DOHH2 (cell line): ENCODE results near the gene TRAK2.

Experiments used
- EZH2phosphoT487 ChIP-seq: fragments of 200-600 bp; sonication (generic); IDR thresholded peaks from 2 replicates; pipeline ENCODE4 v1.6.1; 2017; ENCODE audit warnings: borderline replicate concordance, mild to moderate bottlenecking, antibody characterized with exemption, low read length, moderate library complexity, mixed read lengths
- TF ChIP-seq, protein P1 (sequence below): fragments of 200-600 bp; sonication (generic); IDR thresholded peaks from one replicate; pipeline ENCODE4 v1.5.1; 2014; ENCODE audit warnings: antibody characterized with exemption, mild to moderate bottlenecking, low read depth, low read length; ENCODE audit not compliant: poor library complexity, severe bottlenecking

DNA sequence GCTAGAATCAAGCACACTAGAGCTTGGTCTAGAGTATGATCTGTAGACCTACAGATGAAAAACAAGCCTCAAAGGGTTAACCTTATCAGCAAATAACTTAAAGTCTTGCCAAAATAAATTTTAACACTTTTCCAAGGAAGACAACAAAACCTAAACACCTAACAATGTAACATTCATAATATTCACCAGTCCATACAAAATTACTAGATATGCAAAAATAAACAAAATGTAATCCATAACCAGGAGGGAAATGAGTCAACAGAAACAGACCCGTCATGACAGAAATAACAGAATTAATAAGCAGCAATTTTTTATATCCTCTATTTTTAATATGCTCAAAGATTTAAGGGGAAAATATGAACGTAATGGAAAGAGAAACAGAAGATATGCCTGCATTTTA is 36.1 kb downstream of the TRAK2 start:
- TF ChIP-seq, protein P1, sequence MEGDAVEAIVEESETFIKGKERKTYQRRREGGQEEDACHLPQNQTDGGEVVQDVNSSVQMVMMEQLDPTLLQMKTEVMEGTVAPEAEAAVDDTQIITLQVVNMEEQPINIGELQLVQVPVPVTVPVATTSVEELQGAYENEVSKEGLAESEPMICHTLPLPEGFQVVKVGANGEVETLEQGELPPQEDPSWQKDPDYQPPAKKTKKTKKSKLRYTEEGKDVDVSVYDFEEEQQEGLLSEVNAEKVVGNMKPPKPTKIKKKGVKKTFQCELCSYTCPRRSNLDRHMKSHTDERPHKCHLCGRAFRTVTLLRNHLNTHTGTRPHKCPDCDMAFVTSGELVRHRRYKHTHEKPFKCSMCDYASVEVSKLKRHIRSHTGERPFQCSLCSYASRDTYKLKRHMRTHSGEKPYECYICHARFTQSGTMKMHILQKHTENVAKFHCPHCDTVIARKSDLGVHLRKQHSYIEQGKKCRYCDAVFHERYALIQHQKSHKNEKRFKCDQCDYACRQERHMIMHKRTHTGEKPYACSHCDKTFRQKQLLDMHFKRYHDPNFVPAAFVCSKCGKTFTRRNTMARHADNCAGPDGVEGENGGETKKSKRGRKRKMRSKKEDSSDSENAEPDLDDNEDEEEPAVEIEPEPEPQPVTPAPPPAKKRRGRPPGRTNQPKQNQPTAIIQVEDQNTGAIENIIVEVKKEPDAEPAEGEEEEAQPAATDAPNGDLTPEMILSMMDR = no peak
- TF ChIP-seq EZH2phosphoT487 = no peak
